DND-41 (cell line): Measurements from ENCODE around the gene SYCE3.

Experiments used
- ATAC-seq: fragments of 200-7000 bp; cut with Tn5 transposase; 3 replicates; pipeline ENCODE4 v1.9.1; 2021; ENCODE audit warnings: low read depth; ENCODE audit not compliant: insufficient read depth
- DNase-seq: peaks from one replicate; pipeline ENCODE4 v3.0.0-alpha.2; 2020
- H2AFZ ChIP-seq: 2 replicates; pipeline ENCODE4 v1.6.0; 2012; ENCODE audit warnings: low read depth, low read length
- H3K27ac ChIP-seq: 2 replicates; pipeline ENCODE4 v1.5.1; 2012; ENCODE audit warnings: low read length, inconsistent platforms
- H3K27me3 ChIP-seq: fragments of 200-600 bp; sonication (generic); 2 replicates; pipeline ENCODE4 v1.6.0; 2012; ENCODE audit warnings: low read length, mild to moderate bottlenecking, inconsistent platforms; ENCODE audit not compliant: insufficient read depth, poor library complexity
- H3K36me3 ChIP-seq: 2 replicates; pipeline ENCODE4 v1.5.1; 2012; ENCODE audit warnings: low read length, inconsistent platforms; ENCODE audit not compliant: insufficient read depth
- H3K4me1 ChIP-seq: 2 replicates; pipeline ENCODE4 v1.5.1; 2012; ENCODE audit warnings: mild to moderate bottlenecking, low read length; ENCODE audit not compliant: insufficient read depth
- H3K4me2 ChIP-seq: 2 replicates; pipeline ENCODE4 v1.6.0; 2012; ENCODE audit warnings: mild to moderate bottlenecking, moderate library complexity, low read length, inconsistent platforms; ENCODE audit not compliant: insufficient read depth
- H3K4me3 ChIP-seq, 2 experiments: fragments of 200-600 bp in 1 of 2; shearing (Covaris generic) in 1 of 2; 2 replicates each; pipeline ENCODE4 v1.5.1; 2012 to 2016; ENCODE audit warnings: inconsistent platforms in 2 of 2, low read length in 2 of 2, mild to moderate bottlenecking in 2 of 2, low read depth in 1 of 2, moderate library complexity in 1 of 2
- H3K79me2 ChIP-seq: 2 replicates; pipeline ENCODE4 v1.6.0; 2012; ENCODE audit warnings: low read length, inconsistent platforms; ENCODE audit not compliant: insufficient read depth
- H3K9ac ChIP-seq: 2 replicates; pipeline ENCODE4 v1.6.0; 2012; ENCODE audit warnings: low read depth, mild to moderate bottlenecking, inconsistent platforms, low read length, moderate library complexity
- H3K9me3 ChIP-seq: 2 replicates; pipeline ENCODE4 v1.5.1; 2012; ENCODE audit warnings: low read length, moderate library complexity, mild to moderate bottlenecking, inconsistent platforms; ENCODE audit not compliant: insufficient read depth, severe bottlenecking
- H4K20me1 ChIP-seq: 2 replicates; pipeline ENCODE4 v1.6.0; 2012; ENCODE audit warnings: low read length; ENCODE audit not compliant: insufficient read depth
- CTCF ChIP-seq: IDR thresholded peaks from 2 replicates; pipeline ENCODE4 v1.5.1; 2012; ENCODE audit warnings: borderline replicate concordance, low read length, moderate library complexity, mild to moderate bottlenecking; ENCODE audit not compliant: poor library complexity, severe bottlenecking; ENCODE audit errors: extremely low read depth
- EZH2 ChIP-seq: IDR thresholded peaks from 3 replicates; pipeline ENCODE4 v1.6.1; 2012; ENCODE audit warnings: borderline replicate concordance, low read depth, mild to moderate bottlenecking, moderate library complexity, low read length, inconsistent platforms; ENCODE audit not compliant: severe bottlenecking

The SYCE3 gene

DNA sequence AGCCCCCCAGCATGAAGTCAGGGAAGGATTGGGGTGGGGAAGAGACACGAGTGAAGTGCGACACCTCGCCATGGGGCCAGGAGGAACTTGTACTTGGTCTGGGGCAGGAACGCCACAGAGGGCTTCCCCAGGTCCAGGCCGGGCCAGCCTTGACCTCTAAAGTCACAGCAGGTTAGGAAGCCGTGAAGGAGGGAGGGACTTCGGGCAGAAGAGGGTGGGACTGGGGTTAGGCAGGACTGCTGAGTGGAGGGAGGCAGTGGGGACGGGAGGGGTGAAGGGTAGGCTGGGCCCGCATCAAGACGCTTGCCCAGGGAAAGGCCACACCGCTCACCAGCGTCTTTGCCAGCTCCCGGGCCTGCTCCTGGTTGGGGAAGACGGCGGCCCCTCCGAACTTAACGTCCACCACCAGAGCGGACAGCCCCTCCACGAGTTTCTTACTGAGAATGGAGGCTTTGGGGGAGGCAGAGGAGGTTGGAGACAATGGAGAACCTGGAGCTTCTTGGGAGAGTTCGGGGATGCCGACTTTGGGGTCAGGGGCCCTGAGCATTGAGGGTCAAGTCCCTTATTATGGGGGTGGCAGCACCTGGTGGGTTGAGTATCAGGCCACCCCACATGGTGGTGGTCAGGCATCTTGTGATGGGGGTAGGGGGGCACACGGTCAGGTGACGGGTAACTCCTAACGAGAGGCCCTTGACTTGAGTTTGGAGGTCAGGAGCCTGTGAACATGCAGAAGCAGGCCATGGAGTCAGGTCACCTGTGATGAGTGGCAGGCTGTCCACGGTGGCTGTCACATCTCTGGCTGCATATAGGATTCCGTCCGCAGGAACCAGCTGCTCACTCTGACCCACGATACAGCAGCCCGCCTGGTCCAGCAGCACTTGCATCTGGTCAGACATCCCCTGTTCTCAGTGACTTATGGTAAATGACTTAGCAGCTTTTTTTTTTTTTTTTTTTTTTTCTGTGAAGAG lies 35.6 kb downstream of the SYCE3 start:
- Histone ChIP-seq H3K4me2 (peak overlapping the region; percentile 98), H3K27me3 (no peaks in the 10 kb centered on the region), H2AFZ (peak overlapping the region; percentile 92), H3K36me3 (peaks cover 25% of the 10 kb centered on the region), H3K27ac (peak overlapping the region; percentile 92), H3K9ac (peak overlapping the region; percentile 74), H3K4me1 (peaks cover 40% of the 10 kb centered on the region), H3K79me2 (peaks cover 44% of the 10 kb centered on the region), H3K9me3 (no peaks in the 10 kb centered on the region), H4K20me1 (peaks cover 29% of the 10 kb centered on the region), H3K4me3 (peak overlapping the region; percentile 80 to 89; a peak in 3 of 4 replicates)
- peak; percentile 50 for DNase-seq
- no peak for ATAC-seq
- TF ChIP-seq EZH2 (no peak), CTCF (no peak)

GRCh38 chr22:50526108-50526833 lies 36.4 kb downstream of the SYCE3 start:
- Histone ChIP-seq H3K4me2 (peak overlapping the region; percentile 98), H3K36me3 (peaks cover 33% of the 10 kb centered on the region), H3K79me2 (peaks cover 46% of the 10 kb centered on the region), H3K9ac (peak overlapping the region; percentile 74), H3K9me3 (no peaks in the 10 kb centered on the region), H3K27ac (peak overlapping the region; percentile 92), H3K4me3 (peak overlapping the region; percentile 80 to 89), H3K4me1 (peaks cover 40% of the 10 kb centered on the region), H2AFZ (peak overlapping the region; percentile 92), H4K20me1 (peaks cover 34% of the 10 kb centered on the region), H3K27me3 (no peaks in the 10 kb centered on the region)
- DNase-seq (peak; percentile 92), ATAC-seq (peak; percentile 71)
- TF ChIP-seq EZH2 (no peak), CTCF (peak; percentile 74)

DNA sequence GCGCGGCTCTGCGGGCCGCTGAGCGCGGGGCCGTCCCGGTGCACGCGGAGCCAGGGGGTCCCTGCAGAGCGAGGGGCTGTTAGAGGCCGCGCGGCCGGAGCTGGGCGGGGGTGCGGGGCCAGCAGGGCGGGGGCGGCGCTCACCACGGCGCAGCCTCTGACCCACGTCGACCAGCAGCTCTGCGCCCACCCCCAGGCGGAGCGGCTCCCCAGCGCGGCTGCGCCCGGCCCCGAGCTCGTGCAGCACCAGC lies 36.9 kb downstream of the SYCE3 start:
- DNase-seq (no peak), ATAC-seq (no peak)
- H3K4me1 ChIP-seq, result peaks cover 40% of the 10 kb centered on the region
- H3K9me3 ChIP-seq, result no peaks in the 10 kb centered on the region
- peak overlapping the region; percentile 74 for H3K9ac ChIP-seq
- peak overlapping the region; percentile 92 for H3K27ac ChIP-seq
- peaks cover 38% of the 10 kb centered on the region for H3K36me3 ChIP-seq
- H3K27me3 ChIP-seq, result no peaks in the 10 kb centered on the region
- peak overlapping the region; percentile 98 for H3K4me2 ChIP-seq
- TF ChIP-seq EZH2 (no peak), CTCF (no peak)
- peak overlapping the region; percentile 80 to 89; a peak in 3 of 4 replicates for H3K4me3 ChIP-seq
- peaks cover 50% of the 10 kb centered on the region for H3K79me2 ChIP-seq
- peak overlapping the region; percentile 92 for H2AFZ ChIP-seq
- peaks cover 34% of the 10 kb centered on the region for H4K20me1 ChIP-seq
